COR-L47 (cell line): ENCODE data around the gene IL10RA.
A peak's percentile ranks its signal among the peaks of the same experiment; 100 is the strongest.
"Not testable (repeated sequence)": the region's sequence is repeated elsewhere in the genome, so short reads cannot be mapped to it uniquely, and the experiment has no call there.

ENCODE experiments used
- DNase-seq: peaks from one replicate; lab custom pipeline; 2025; lab: John Stamatoyannopoulos, UW

Gene IL10RA

GRCh38 chr11:117962826-117963225, 23.4 kb upstream of the IL10RA start:
- DNase-seq: no peak

- DNase-seq: no peak
Observed at GRCh38 chr11:117966908-117967307, 19.3 kb upstream of the IL10RA start.

- DNase-seq: no peak
Observed at GRCh38 chr11:117969160-117969991, 16.8 kb upstream of the IL10RA start.

GRCh38 chr11:117970400-117971024, 15.7 kb upstream of the IL10RA start:
- no peak for DNase-seq

GRCh38 chr11:117972044-117972443, 14.2 kb upstream of the IL10RA start:
- DNase-seq: no peak

GRCh38 chr11:117972629-117973502, 13.3 kb upstream of the IL10RA start:
- DNase-seq: peak; percentile 66

GRCh38 chr11:117973503-117973860, 12.7 kb upstream of the IL10RA start:
- no peak for DNase-seq

GRCh38 chr11:117976445-117976844, 9.7 kb upstream of the IL10RA start:
- no peak for DNase-seq

- DNase-seq: no peak
Observed at GRCh38 chr11:117977029-117977428, 9.2 kb upstream of the IL10RA start.

GRCh38 chr11:117977612-117978264, 8.5 kb upstream of the IL10RA start:
- DNase-seq: not testable (repeated sequence)

GRCh38 chr11:117978291-117978910, 7.8 kb upstream of the IL10RA start:
- not testable (repeated sequence) for DNase-seq

GRCh38 chr11:117978991-117979390, 7.2 kb upstream of the IL10RA start:
- DNase-seq: no peak

GRCh38 chr11:117979481-117980211, 6.5 kb upstream of the IL10RA start:
- DNase-seq: no peak

- DNase-seq: no peak
Observed at GRCh38 chr11:117980280-117980679, 5.9 kb upstream of the IL10RA start.

GRCh38 chr11:117980720-117981119, 5.5 kb upstream of the IL10RA start:
- no peak for DNase-seq

GRCh38 chr11:117983163-117983475, 3.1 kb upstream of the IL10RA start:
- no peak for DNase-seq

- no peak for DNase-seq
Observed at GRCh38 chr11:117984476-117984875, 1.7 kb upstream of the IL10RA start.

GRCh38 chr11:117986981-117987574, 884 bp downstream of the IL10RA start:
- no peak for DNase-seq

- DNase-seq: no peak
Observed at GRCh38 chr11:117989351-117990102, 3.3 kb downstream of the IL10RA start.

GRCh38 chr11:117992136-117992535, 5.9 kb downstream of the IL10RA start:
- DNase-seq: no peak
